GM12878 (cell line): ENCODE data around the gene LSM10.

Experiments used
- CEBPB ChIP-seq, 2 experiments: fragments of 150-350 bp in 1 of 2; IDR thresholded peaks; 2 replicates each; pipeline ENCODE4 v1.6.1; 2012 to 2014; ENCODE audit warnings: low read depth in 2 of 2, low read length in 2 of 2, borderline replicate concordance in 1 of 2, inconsistent platforms in 1 of 2
- CHD1 ChIP-seq: IDR thresholded peaks from 2 replicates; pipeline ENCODE4 v1.6.1; 2012; ENCODE audit warnings: low read depth, low read length, improper control_type of control experiment
- CREB1 ChIP-seq: IDR thresholded peaks from 2 replicates; pipeline ENCODE4 v1.6.1; 2012; ENCODE audit warnings: low read depth, mild to moderate bottlenecking, inconsistent platforms
- DPF2 ChIP-seq: fragments of 450-650 bp; IDR thresholded peaks from 2 replicates; pipeline ENCODE4 v1.6.1; 2017; ENCODE audit warnings: mild to moderate bottlenecking
- KLF5 ChIP-seq: fragments of 450-650 bp; IDR thresholded peaks from 2 replicates; pipeline ENCODE4 v1.6.1; 2014; ENCODE audit warnings: mild to moderate bottlenecking; ENCODE audit not compliant: partially characterized antibody
- NRF1 ChIP-seq: conservative IDR thresholded peaks from 2 replicates; pipeline ENCODE4 v1.6.1; 2011; ENCODE audit warnings: mild to moderate bottlenecking, low read depth, low read length, improper control_type of control experiment
- POLR2A ChIP-seq: IDR thresholded peaks from 2 replicates; pipeline ENCODE4 v1.6.1; 2011; ENCODE audit warnings: low read depth, mild to moderate bottlenecking, low read length
- POLR2AphosphoS5 ChIP-seq: IDR thresholded peaks from 2 replicates; pipeline ENCODE4 v1.6.1; 2011; ENCODE audit warnings: mild to moderate bottlenecking, low read length, inconsistent platforms
- STAT3 ChIP-seq: IDR thresholded peaks from 2 replicates; pipeline ENCODE4 v1.6.1; 2011; ENCODE audit warnings: low read depth, low read length, improper control_type of control experiment
- TCF7 ChIP-seq: IDR thresholded peaks from 2 replicates; pipeline ENCODE4 v1.6.1; 2014; ENCODE audit warnings: antibody characterized with exemption, borderline replicate concordance
- TF ChIP-seq, protein P1 (sequence below): IDR thresholded peaks from 2 replicates; pipeline ENCODE4 v1.6.1; 2012; ENCODE audit warnings: low read depth, low read length, improper control_type of control experiment

DNA sequence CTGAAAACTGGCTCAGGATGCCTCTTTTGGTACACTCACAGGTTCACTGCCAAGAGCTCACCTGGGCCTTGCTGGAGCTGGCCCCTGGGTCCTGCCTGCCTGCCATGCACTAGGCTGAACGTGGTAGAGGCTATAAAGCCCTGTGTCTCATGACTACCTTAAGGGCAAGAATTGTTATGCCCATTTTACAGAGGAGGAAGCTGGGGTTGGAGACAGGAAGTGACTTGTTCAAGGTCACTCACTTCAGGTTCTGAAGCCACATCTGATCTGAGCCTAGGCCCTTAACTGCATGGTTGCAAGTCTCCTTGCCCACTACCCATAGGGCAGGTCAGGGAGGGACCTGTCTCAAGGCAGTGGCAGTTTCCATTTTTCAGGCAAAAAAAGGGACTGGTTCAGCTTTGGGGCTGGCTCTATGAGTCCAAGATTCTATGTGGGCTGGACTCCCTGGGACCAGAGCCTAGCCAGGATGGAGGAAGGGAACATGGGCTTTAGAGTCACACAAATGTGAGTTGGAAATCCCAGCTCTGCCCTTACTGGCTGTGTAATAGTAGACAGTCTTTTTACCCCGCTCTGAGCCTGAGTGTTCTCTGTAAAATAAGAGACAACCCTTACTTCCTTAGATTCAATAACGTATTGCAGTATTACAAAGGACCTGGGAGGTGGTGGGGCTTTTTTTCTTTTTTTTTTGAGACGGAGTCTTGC lies 19.8 kb downstream of the LSM10 start:
- no peak for TF ChIP-seq CREB1
- TF ChIP-seq POLR2AphosphoS5: no peak
- no peak for TF ChIP-seq STAT3
- TF ChIP-seq CEBPB (IDR thresholded peaks at IDR 0.05; ENCODE audit: borderline replicate concordance in 1 of 2, low read depth in 2 of 2, low read length in 2 of 2): no peak
- TF ChIP-seq NRF1: no peak
- no peak for TF ChIP-seq CHD1
- TF ChIP-seq POLR2A: no peak
- TF ChIP-seq, protein P1, sequence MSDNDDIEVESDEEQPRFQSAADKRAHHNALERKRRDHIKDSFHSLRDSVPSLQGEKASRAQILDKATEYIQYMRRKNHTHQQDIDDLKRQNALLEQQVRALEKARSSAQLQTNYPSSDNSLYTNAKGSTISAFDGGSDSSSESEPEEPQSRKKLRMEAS: no peak
- TF ChIP-seq DPF2: no peak
- no peak for TF ChIP-seq TCF7
- no peak for TF ChIP-seq KLF5
